Measurements from ENCODE around the gene SLC22A4. TPM values are rescaled to one million over a fixed set of nuclear protein-coding genes. Genes with fewer than 3 reads are reported as not detected.

SLC22A4 gene
- under 1 TPM in 1 of 2 donors, not detected in 1; 0.68 TPM for total RNA-seq
- 0.18 TPM for polyA plus RNA-seq (2013, experiment 1 of 2)
- 0.12 TPM for polyA plus RNA-seq (2013, experiment 2 of 2)
- long read RNA-seq, experiment 1, result 0 reads
- long read RNA-seq, experiment 2, result 0 reads
- long read RNA-seq, experiment 3, partial matches to known transcripts, result 0 of 1 reads
- long read RNA-seq, experiment 3, other reads (novel, unspliced or antisense), result 1 of 1 reads
- long read RNA-seq, experiment 4, partial matches to known transcripts, result 0 of 1 reads
- long read RNA-seq, experiment 4, other reads (novel, unspliced or antisense), result 1 of 1 reads

GRCh38 chr5:132293992-132294727, at the start of gene SLC22A4:
SLC22A4 (plus strand) TSS chr5:132294394; CDS start chr5:132294617, 223 bp downstream.
- Histone ChIP-seq H3K27ac (ENCODE audit: low read depth, low read length) (peak within 1 kb of the TSS; percentile 89), H3K27me3 (ENCODE audit: control insufficient read depth, insufficient read depth, low read length, poor library complexity, severe bottlenecking) (peaks cover 31% of the 10 kb centered on the region), H3K4me3 (ENCODE audit: low read length) (peak within 1 kb of the TSS; percentile 79), H3K9me3 (ENCODE audit: control insufficient read depth, low read length) (no peaks in the 10 kb centered on the region), H3K4me1 (ENCODE audit: control insufficient read depth, insufficient read depth, low read length) (no peaks in the 10 kb centered on the region), H3K36me3 (ENCODE audit: control insufficient read depth, insufficient read depth, low read length) (no peaks in the 10 kb centered on the region), H3K9ac (ENCODE audit: extremely low read depth, low read length, poor library complexity, severe bottlenecking) (peak within 1 kb of the TSS; percentile 71)
- Mint-ChIP-seq H3K4me3 (peak within 1 kb of the TSS; percentile 68), H3K27me3 (ENCODE audit: insufficient read depth) (peaks cover 47% of the 10 kb centered on the region), H3K36me3 (ENCODE audit: low read depth) (no peaks in the 10 kb centered on the region), H3K27ac (peak within 1 kb of the TSS; percentile 97), H3K9me3 (no peaks in the 10 kb centered on the region), H3K4me1 (peaks cover 6% of the 10 kb centered on the region)
- 0 to 2% methylated on average over 38 to 63 of the region's 63 CpGs for WGBS, 2 experiments (ENCODE audit: insufficient coverage in 1 of 2, insufficient read length in 1 of 2)
- peak; percentile 96 for DNase-seq
- TF ChIP-seq, protein P1, sequence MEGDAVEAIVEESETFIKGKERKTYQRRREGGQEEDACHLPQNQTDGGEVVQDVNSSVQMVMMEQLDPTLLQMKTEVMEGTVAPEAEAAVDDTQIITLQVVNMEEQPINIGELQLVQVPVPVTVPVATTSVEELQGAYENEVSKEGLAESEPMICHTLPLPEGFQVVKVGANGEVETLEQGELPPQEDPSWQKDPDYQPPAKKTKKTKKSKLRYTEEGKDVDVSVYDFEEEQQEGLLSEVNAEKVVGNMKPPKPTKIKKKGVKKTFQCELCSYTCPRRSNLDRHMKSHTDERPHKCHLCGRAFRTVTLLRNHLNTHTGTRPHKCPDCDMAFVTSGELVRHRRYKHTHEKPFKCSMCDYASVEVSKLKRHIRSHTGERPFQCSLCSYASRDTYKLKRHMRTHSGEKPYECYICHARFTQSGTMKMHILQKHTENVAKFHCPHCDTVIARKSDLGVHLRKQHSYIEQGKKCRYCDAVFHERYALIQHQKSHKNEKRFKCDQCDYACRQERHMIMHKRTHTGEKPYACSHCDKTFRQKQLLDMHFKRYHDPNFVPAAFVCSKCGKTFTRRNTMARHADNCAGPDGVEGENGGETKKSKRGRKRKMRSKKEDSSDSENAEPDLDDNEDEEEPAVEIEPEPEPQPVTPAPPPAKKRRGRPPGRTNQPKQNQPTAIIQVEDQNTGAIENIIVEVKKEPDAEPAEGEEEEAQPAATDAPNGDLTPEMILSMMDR (conservative IDR thresholded peaks at IDR 0.05), result no peak

DNA sequence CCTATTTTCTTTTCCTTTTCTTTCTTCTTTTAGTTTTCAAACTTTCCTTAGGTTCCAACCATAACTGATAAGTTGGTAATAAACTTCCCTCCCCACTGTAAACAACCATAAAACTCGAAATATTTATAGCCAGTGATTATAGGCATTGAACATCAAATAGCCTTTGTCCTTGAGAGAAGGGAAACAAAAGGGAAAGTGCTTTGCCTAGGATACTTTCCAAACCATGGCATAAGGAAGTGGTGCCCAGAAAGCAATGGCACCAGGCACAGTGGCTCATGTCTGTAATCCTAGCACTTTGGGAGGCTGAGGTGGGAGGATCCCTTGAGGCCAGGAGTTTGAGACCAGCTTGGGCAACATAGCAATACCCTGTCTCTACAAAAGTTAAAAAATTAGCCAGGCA, 48.6 kb upstream of the SLC22A4 start:
- TF ChIP-seq, protein P1 (conservative IDR thresholded peaks at IDR 0.05), result no peak
- no peak for DNase-seq
- Mint-ChIP-seq H3K4me1 (no peaks in the 10 kb centered on the region), H3K9me3 (peaks cover 17% of the 10 kb centered on the region), H3K27me3 (ENCODE audit: insufficient read depth) (peaks cover 8% of the 10 kb centered on the region), H3K27ac (no peak overlapping the region), H3K4me3 (no peak overlapping the region), H3K36me3 (ENCODE audit: low read depth) (peaks cover 2% of the 10 kb centered on the region)
- WGBS, 2 experiments (ENCODE audit: insufficient coverage in 1 of 2, insufficient read length in 1 of 2), result 67 to 81% methylated on average over 1 of the region's 1 CpG
- no peaks in the 10 kb centered on the region for H3K9me3 ChIP-seq (ENCODE audit: control insufficient read depth, low read length)
- H3K27ac ChIP-seq (ENCODE audit: low read depth, low read length), result no peak overlapping the region
- H3K4me1 ChIP-seq (ENCODE audit: control insufficient read depth, insufficient read depth, low read length), result no peaks in the 10 kb centered on the region
- H3K9ac ChIP-seq (ENCODE audit: extremely low read depth, low read length, poor library complexity, severe bottlenecking), result no peak overlapping the region
- no peak overlapping the region for H3K4me3 ChIP-seq (ENCODE audit: low read length)
- no peaks in the 10 kb centered on the region for H3K27me3 ChIP-seq (ENCODE audit: control insufficient read depth, insufficient read depth, low read length, poor library complexity, severe bottlenecking)
- H3K36me3 ChIP-seq (ENCODE audit: control insufficient read depth, insufficient read depth, low read length), result no peaks in the 10 kb centered on the region

- H3K36me3 ChIP-seq (ENCODE audit: control insufficient read depth, insufficient read depth, low read length), result no peaks in the 10 kb centered on the region
- H3K36me3 Mint-ChIP-seq (ENCODE audit: low read depth), result peaks cover 2% of the 10 kb centered on the region
- H3K27me3 Mint-ChIP-seq (ENCODE audit: insufficient read depth), result peaks cover 8% of the 10 kb centered on the region
- H3K4me1 ChIP-seq (ENCODE audit: control insufficient read depth, insufficient read depth, low read length), result no peaks in the 10 kb centered on the region
- no peak overlapping the region for H3K4me3 Mint-ChIP-seq
- H3K9ac ChIP-seq (ENCODE audit: extremely low read depth, low read length, poor library complexity, severe bottlenecking), result no peak overlapping the region
- no peak overlapping the region for H3K4me3 ChIP-seq (ENCODE audit: low read length)
- TF ChIP-seq, protein P1 (conservative IDR thresholded peaks at IDR 0.05), result no peak
- no peaks in the 10 kb centered on the region for H3K27me3 ChIP-seq (ENCODE audit: control insufficient read depth, insufficient read depth, low read length, poor library complexity, severe bottlenecking)
- peaks cover 17% of the 10 kb centered on the region for H3K9me3 Mint-ChIP-seq
- DNase-seq, result no peak
- no peak overlapping the region for H3K27ac ChIP-seq (ENCODE audit: low read depth, low read length)
- no peaks in the 10 kb centered on the region for H3K4me1 Mint-ChIP-seq
- H3K9me3 ChIP-seq (ENCODE audit: control insufficient read depth, low read length), result no peaks in the 10 kb centered on the region
- no peak overlapping the region for H3K27ac Mint-ChIP-seq
Observed at GRCh38 chr5:132246806-132247205, 47.4 kb upstream of the SLC22A4 start.
